ENCODE data around the gene MS4A4E. TPM values are rescaled to one million over a fixed set of nuclear protein-coding genes. Genes with fewer than 3 reads are reported as not detected.
A peak's percentile ranks its signal among the peaks of the same experiment; 100 is the strongest.
"Not testable (repeated sequence)": the region's sequence is repeated elsewhere in the genome, so short reads cannot be mapped to it uniquely, and the experiment has no call there.

The MS4A4E gene
- total RNA-seq, 1 experiment from 2014 or later = not detected

GRCh38 chr11:60159284-60159683 lies 83.7 kb downstream of the MS4A4E start:
- Mint-ChIP-seq H3K9me3 (peaks cover 4% of the 10 kb centered on the region), H3K4me3 (no peak overlapping the region), H3K27me3 (ENCODE audit: low read depth) (no peaks in the 10 kb centered on the region), H3K36me3 (no peaks in the 10 kb centered on the region), H3K27ac (no peak overlapping the region), H3K4me1 (no peaks in the 10 kb centered on the region)
- ATAC-seq (no peak), DNase-seq (ENCODE audit: low spot score) (no peak)
- POLR2A ChIA-PET = no interaction called here
- CTCF ChIA-PET = no interaction called here
- TF ChIP-seq ELF4 (CRISPR knock-in tag; IDR thresholded peaks at IDR 0.05; ENCODE audit: low read depth) = no peak
- no peak for TF ChIP-seq ZNF232 (CRISPR knock-in tag; IDR thresholded peaks at IDR 0.05)
- TF ChIP-seq FOXP4 (CRISPR knock-in tag; IDR thresholded peaks at IDR 0.05) = no peak
- no peak for TF ChIP-seq ESRRA (CRISPR knock-in tag; IDR thresholded peaks at IDR 0.05; ENCODE audit: borderline replicate concordance)
- no peak for TF ChIP-seq PRRX2 (CRISPR knock-in tag; IDR thresholded peaks at IDR 0.05)
- no peak for TF ChIP-seq HMGA2 (CRISPR knock-in tag; IDR thresholded peaks at IDR 0.05)
- no peak for TF ChIP-seq ZBTB21 (CRISPR knock-in tag; IDR thresholded peaks at IDR 0.05; ENCODE audit: borderline replicate concordance)

GRCh38 chr11:60158636-60159035 lies 84.3 kb downstream of the MS4A4E start:
- DNase-seq (ENCODE audit: low spot score) = no peak
- Mint-ChIP-seq H3K9me3 (peaks cover 4% of the 10 kb centered on the region), H3K27ac (no peak overlapping the region), H3K4me1 (no peaks in the 10 kb centered on the region), H3K4me3 (no peak overlapping the region), H3K36me3 (no peaks in the 10 kb centered on the region), H3K27me3 (ENCODE audit: low read depth) (no peaks in the 10 kb centered on the region)
- ChIA-PET CTCF (no interaction called here), POLR2A (no interaction called here)
- ATAC-seq = no peak
- no peak for TF ChIP-seq ZBTB43 (CRISPR knock-in tag; IDR thresholded peaks at IDR 0.05)
- no peak for TF ChIP-seq NR1H2 (CRISPR knock-in tag; IDR thresholded peaks at IDR 0.05)

DNA sequence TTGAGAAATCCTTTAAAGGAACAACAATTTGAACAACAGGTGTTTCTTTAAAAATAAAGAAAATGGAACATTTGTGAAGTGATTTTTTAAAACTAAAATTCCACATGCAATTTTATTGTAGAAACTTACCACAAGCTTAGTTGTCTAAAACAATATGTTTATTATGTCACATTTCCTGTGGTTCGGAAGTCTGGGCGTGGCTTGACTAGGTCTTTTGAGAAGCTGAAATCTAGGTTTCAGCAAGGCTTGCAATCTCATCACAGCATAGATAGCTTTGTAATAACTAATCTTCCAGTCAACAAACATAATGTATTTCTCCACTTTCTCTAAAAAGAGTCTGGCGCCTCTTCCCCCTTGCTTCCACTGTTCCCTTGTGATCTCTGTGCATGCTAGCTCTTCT lies 87.0 kb downstream of the MS4A4E start:
- DNase-seq (ENCODE audit: low spot score) (no peak), ATAC-seq (no peak)
- 0 out of 2 replicates have a peak, but pooled peaks cover 3% of the 10 kb centered on the region for H3K27me3 Mint-ChIP-seq (ENCODE audit: low read depth)
- peaks cover 10% of the 10 kb centered on the region for H3K9me3 Mint-ChIP-seq
- TF ChIP-seq PRRX2 (CRISPR knock-in tag; IDR thresholded peaks at IDR 0.05) = no peak
- TF ChIP-seq, protein P1, sequence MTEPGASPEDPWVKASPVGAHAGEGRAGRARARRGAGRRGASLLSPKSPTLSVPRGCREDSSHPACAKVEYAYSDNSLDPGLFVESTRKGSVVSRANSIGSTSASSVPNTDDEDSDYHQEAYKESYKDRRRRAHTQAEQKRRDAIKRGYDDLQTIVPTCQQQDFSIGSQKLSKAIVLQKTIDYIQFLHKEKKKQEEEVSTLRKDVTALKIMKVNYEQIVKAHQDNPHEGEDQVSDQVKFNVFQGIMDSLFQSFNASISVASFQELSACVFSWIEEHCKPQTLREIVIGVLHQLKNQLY (CRISPR knock-in tag; IDR thresholded peaks at IDR 0.05) = no peak
- TF ChIP-seq ETV6 (CRISPR knock-in tag; IDR thresholded peaks at IDR 0.05) = no peak
- TF ChIP-seq GABPB1 (CRISPR knock-in tag; IDR thresholded peaks at IDR 0.05) = no peak
- TF ChIP-seq, protein P2, sequence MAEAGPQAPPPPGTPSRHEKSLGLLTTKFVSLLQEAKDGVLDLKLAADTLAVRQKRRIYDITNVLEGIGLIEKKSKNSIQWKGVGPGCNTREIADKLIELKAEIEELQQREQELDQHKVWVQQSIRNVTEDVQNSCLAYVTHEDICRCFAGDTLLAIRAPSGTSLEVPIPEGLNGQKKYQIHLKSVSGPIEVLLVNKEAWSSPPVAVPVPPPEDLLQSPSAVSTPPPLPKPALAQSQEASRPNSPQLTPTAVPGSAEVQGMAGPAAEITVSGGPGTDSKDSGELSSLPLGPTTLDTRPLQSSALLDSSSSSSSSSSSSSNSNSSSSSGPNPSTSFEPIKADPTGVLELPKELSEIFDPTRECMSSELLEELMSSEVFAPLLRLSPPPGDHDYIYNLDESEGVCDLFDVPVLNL (CRISPR knock-in tag; IDR thresholded peaks at IDR 0.05; ENCODE audit: borderline replicate concordance, low read depth) = no peak
- no peak for TF ChIP-seq ATF1 (CRISPR knock-in tag; IDR thresholded peaks at IDR 0.05)
- no peak for TF ChIP-seq SP1 (CRISPR knock-in tag; conservative IDR thresholded peaks at IDR 0.05)
- no peak for TF ChIP-seq MXD4 (CRISPR knock-in tag; IDR thresholded peaks at IDR 0.05; ENCODE audit: borderline replicate concordance)
- H3K27ac Mint-ChIP-seq = no peak overlapping the region
- ChIA-PET POLR2A (no interaction called here), CTCF (no interaction called here)
- H3K4me3 Mint-ChIP-seq = no peak overlapping the region
- H3K36me3 Mint-ChIP-seq = 0 out of 2 replicates have a peak, but pooled peaks cover 3% of the 10 kb centered on the region
- no peaks in the 10 kb centered on the region for H3K4me1 Mint-ChIP-seq

- POLR2A ChIA-PET; H3K27ac Mint-ChIP-seq; H3K9me3 Mint-ChIP-seq; H3K36me3 Mint-ChIP-seq; H3K27me3 Mint-ChIP-seq (ENCODE audit: low read depth); ATAC-seq; H3K4me1 Mint-ChIP-seq; H3K4me3 Mint-ChIP-seq; CTCF ChIA-PET; DNase-seq (ENCODE audit: low spot score): not testable (repeated sequence)
- TF ChIP-seq HMGA2 (CRISPR knock-in tag; IDR thresholded peaks at IDR 0.05) = peak; percentile 96
These were observed 90.2 kb downstream of the MS4A4E start for GRCh38 chr11:60152727-60153126.
